Panc1 (cell line): ENCODE measurements around the gene TAS2R1. TPM values are rescaled to one million over a fixed set of nuclear protein-coding genes. Genes with fewer than 3 reads are reported as not detected.

Source experiments
- ATAC-seq: fragments of 200-7000 bp; cut with Tn5 transposase; 2 replicates; pipeline ENCODE4 v1.9.1; 2020; ENCODE audit warnings: mild to moderate bottlenecking, moderate library complexity
- BruUV-seq: library from RNA; stranded (reverse); fragments of 400-500 nt; replicated peaks from 2 replicates; lab custom pipeline; 2021; lab: Mats Ljungman, UMichigan
- CTCF ChIA-PET: fragments of 300-600 bp; sonication (Branson Sonifier 250); formaldehyde crosslinking; loops from one replicate; lab custom pipeline; 2022; ENCODE audit warnings: antibody characterized with exemption; lab: Charles Lee
- POLR2A ChIA-PET: fragments of 300-600 bp; sonication (Branson Sonifier 250); formaldehyde crosslinking; loops from one replicate; lab custom pipeline; 2022; ENCODE audit warnings: antibody characterized with exemption; lab: Charles Lee
- DNase-seq: peaks from one replicate; pipeline ENCODE4 v3.0.0-alpha.2; 2010; ENCODE audit warnings: low read depth, low spot score
- H3K27ac ChIP-seq: 2 replicates; pipeline ENCODE4 v1.5.1; 2011; ENCODE audit warnings: mild to moderate bottlenecking, low read length, inconsistent platforms
- H3K27me3 ChIP-seq: fragments of 200-500 bp; sonication (Bioruptor generic); 2 replicates; pipeline ENCODE4 v1.6.0; 2014; ENCODE audit warnings: low read length, inconsistent platforms; ENCODE audit not compliant: control insufficient read depth, insufficient read depth
- H3K36me3 ChIP-seq: fragments of 200-500 bp; sonication (Bioruptor generic); 2 replicates; pipeline ENCODE4 v1.5.1; 2014; ENCODE audit warnings: inconsistent platforms, mild to moderate bottlenecking, low read length, moderate library complexity; ENCODE audit not compliant: control insufficient read depth, insufficient read depth
- H3K4me1 ChIP-seq: 2 replicates; pipeline ENCODE4 v1.5.1; 2011; ENCODE audit warnings: inconsistent platforms, mild to moderate bottlenecking, low read length, moderate library complexity; ENCODE audit not compliant: control insufficient read depth, insufficient read depth
- H3K4me3 ChIP-seq, 2 experiments: 2 replicates each; pipeline ENCODE4 v1.5.1; 2011 to 2012; ENCODE audit warnings: low read depth in 2 of 2, low read length in 2 of 2, mild to moderate bottlenecking in 2 of 2, inconsistent platforms in 1 of 2, moderate library complexity in 1 of 2
- H3K9me3 ChIP-seq: fragments of 200-500 bp; sonication (Bioruptor generic); 2 replicates; pipeline ENCODE4 v1.5.1; 2014; ENCODE audit warnings: low read depth, mild to moderate bottlenecking, inconsistent platforms, low read length, moderate library complexity; ENCODE audit not compliant: control insufficient read depth, insufficient read depth
- CTCF ChIP-seq: fragments of 450-650 bp; IDR thresholded peaks from 2 replicates; pipeline ENCODE4 v1.5.1; 2017; ENCODE audit warnings: mild to moderate bottlenecking
- POLR2AphosphoS5 ChIP-seq: IDR thresholded peaks from 2 replicates; pipeline ENCODE4 v1.6.1; 2012; ENCODE audit warnings: mild to moderate bottlenecking, low read depth, low read length, moderate library complexity
- REST ChIP-seq, 2 experiments: IDR thresholded peaks; 2 replicates each; pipeline ENCODE4 v1.6.1; 2011 to 2012; ENCODE audit warnings: low read depth in 2 of 2, control low read depth in 1 of 2, low read length in 1 of 2, mild to moderate bottlenecking in 1 of 2, moderate library complexity in 1 of 2; ENCODE audit not compliant: insufficient read depth in 1 of 2
- SIN3A ChIP-seq: IDR thresholded peaks from 2 replicates; pipeline ENCODE4 v1.6.1; 2012; ENCODE audit warnings: low read depth, mild to moderate bottlenecking, low read length, moderate library complexity, borderline replicate concordance; ENCODE audit not compliant: insufficient read depth
- TCF7L2 ChIP-seq: IDR thresholded peaks from 2 replicates; pipeline ENCODE4 v1.6.1; 2011; ENCODE audit warnings: mild to moderate bottlenecking, low read depth, low read length, inconsistent platforms
- in situ Hi-C: cut with HindIII; loops from 2 replicates; pipeline ENCODE4 v1.10.0; 2016; ENCODE audit warnings: low sequenced_read_pairs, low pct_unique_long_range_greater_than_20kb
- intact Hi-C: fragments of 100-400 bp; cut with micrococcal nuclease; formaldehyde crosslinking; loops from one replicate; pipeline ENCODE4 v1.10.0; 2022; ENCODE audit not compliant: unreplicated experiment
- total RNA-seq: library from RNA; stranded (reverse); gene quantifications from one replicate; pipeline ENCODE4 v1.2.1, GENCODE V29; 2021; ENCODE audit not compliant: unreplicated experiment

TAS2R1 gene
- total RNA-seq, 1 experiment from 2014 or later: not detected

GRCh38 chr5:9613360-9613759, 16.8 kb downstream of the TAS2R1 start:
- no TSS peak for BruUV-seq
- CTCF ChIA-PET: no interaction called here
- H3K27ac ChIP-seq: no peak overlapping the region
- in situ Hi-C loops: no loop called here
- ATAC-seq: no peak
- H3K9me3 ChIP-seq: no peaks in the 10 kb centered on the region
- no peak for DNase-seq
- intact Hi-C loops: no loop called here
- H3K4me1 ChIP-seq: no peaks in the 10 kb centered on the region
- no peaks in the 10 kb centered on the region for H3K27me3 ChIP-seq
- H3K4me3 ChIP-seq: no peak overlapping the region
- POLR2A ChIA-PET: no interaction called here
- H3K36me3 ChIP-seq: no peaks in the 10 kb centered on the region
- no peak for TF ChIP-seq REST (IDR thresholded peaks at IDR 0.05; ENCODE audit: insufficient read depth in 1 of 2, low read depth in 2 of 2, low read length in 1 of 2)
- no peak for TF ChIP-seq CTCF
- no peak for TF ChIP-seq TCF7L2
- no peak for TF ChIP-seq POLR2AphosphoS5
- no peak for TF ChIP-seq SIN3A

GRCh38 chr5:9610969-9611368, 19.2 kb downstream of the TAS2R1 start:
- intact Hi-C loops: no loop called here
- ChIA-PET POLR2A (no interaction called here), CTCF (interaction anchor here (0.6 kb wide), 1 partner anchor 9 kb away, joined by 4 read pairs; no protein-coding TSS in a partner anchor)
- ATAC-seq: no peak
- no peak for TF ChIP-seq TCF7L2
- no peak for TF ChIP-seq REST (IDR thresholded peaks at IDR 0.05; ENCODE audit: insufficient read depth in 1 of 2, low read depth in 2 of 2, low read length in 1 of 2)
- no peak for TF ChIP-seq CTCF
- TF ChIP-seq SIN3A: no peak
- no peak for TF ChIP-seq POLR2AphosphoS5
- BruUV-seq: no TSS peak
- Histone ChIP-seq H3K36me3 (no peaks in the 10 kb centered on the region), H3K4me1 (no peaks in the 10 kb centered on the region), H3K9me3 (no peaks in the 10 kb centered on the region), H3K27me3 (no peaks in the 10 kb centered on the region), H3K4me3 (no peak overlapping the region), H3K27ac (no peak overlapping the region)
- DNase-seq: no peak
- in situ Hi-C loops: no loop called here
